Measurements from ENCODE around the gene FGFR2. TPM values are rescaled to one million over a fixed set of nuclear protein-coding genes. Genes with fewer than 3 reads are reported as not detected.

FGFR2 gene
- total RNA-seq, 2 experiments from 2014 or later, result 0.10 to 0.30 TPM

DNA sequence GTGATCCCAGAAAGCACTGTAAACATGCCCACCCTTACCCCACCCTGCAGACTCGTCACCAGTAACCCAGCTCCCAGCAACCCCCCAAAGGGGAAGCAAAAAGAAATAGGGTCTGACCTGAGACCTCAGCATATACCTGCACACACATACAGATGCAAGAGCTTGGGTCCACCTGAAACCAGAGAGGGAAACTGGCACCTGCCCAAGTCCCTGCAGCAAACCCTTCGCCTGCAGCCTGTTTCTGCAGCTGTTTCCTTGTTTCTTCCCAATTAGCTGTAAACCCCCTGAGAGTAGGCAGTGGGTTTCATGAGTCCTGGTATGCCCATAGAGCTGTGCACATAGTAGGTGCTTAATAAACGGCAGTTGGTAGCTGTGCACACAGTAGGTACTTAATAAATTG is 140.5 kb downstream of the FGFR2 start:
- H3K27me3 Mint-ChIP-seq, result no peaks in the 10 kb centered on the region
- CTCF ChIA-PET, result no interaction called here
- POLR2A ChIA-PET, result no interaction called here

DNA sequence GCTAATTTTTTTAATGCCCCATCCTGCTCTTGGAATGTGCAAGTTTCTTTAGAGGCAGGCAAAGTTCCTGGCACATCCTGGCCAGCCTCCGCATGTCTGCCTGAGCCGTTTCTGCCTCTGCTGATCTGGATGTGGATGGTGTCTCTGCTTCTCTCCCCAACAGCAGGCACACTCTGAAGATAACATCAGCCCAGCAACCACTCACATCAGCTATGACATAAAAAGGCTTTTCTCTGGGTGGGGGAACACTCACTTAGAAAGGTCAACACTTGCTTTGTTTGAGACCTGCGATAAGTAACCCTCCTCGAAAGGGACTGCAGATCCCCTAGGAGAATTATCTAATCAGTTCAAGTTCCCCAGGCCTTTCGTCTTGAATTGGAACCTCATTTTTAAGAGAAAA is 142.9 kb downstream of the FGFR2 start:
- H3K9me3 Mint-ChIP-seq, result no peaks in the 10 kb centered on the region
- no peaks in the 10 kb centered on the region for H3K36me3 Mint-ChIP-seq (ENCODE audit: low read depth)
- CTCF ChIA-PET, result no interaction called here
- no peaks in the 10 kb centered on the region for H3K27me3 Mint-ChIP-seq
- POLR2A ChIA-PET, result no interaction called here
- DNase-seq, result no peak
- no peak overlapping the region for H3K27ac Mint-ChIP-seq
- H3K4me1 Mint-ChIP-seq, result no peaks in the 10 kb centered on the region
- no peak overlapping the region for H3K4me3 Mint-ChIP-seq

More for the DNA sequence above, 140.5 kb downstream of the FGFR2 start:
- no peaks in the 10 kb centered on the region for H3K9me3 Mint-ChIP-seq
- H3K4me1 Mint-ChIP-seq, result no peaks in the 10 kb centered on the region
- no peak overlapping the region for H3K4me3 Mint-ChIP-seq
- H3K27ac Mint-ChIP-seq, result no peak overlapping the region
- no peak for DNase-seq
- H3K36me3 Mint-ChIP-seq (ENCODE audit: low read depth), result no peaks in the 10 kb centered on the region

DNA sequence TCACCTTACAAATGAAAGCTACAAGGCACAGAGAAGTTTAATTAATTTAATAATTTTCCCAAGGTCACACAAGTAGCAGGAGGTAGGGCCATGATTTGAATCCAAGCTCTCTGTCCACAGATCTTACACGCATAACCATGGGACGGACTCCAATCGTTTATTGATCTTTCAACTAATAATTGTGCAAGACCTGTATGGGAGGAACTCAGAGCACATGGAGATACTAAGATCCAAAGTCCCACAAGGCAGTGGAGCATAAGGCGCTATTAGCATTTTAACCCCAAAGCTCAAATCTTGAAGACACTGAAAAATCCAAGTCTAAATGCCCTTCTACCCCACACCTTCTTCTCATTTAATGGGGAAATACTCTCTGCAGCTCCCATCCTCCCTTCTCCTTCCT is 143.5 kb downstream of the FGFR2 start:
- CTCF ChIA-PET, result no interaction called here
- POLR2A ChIA-PET, result no interaction called here
- Mint-ChIP-seq H3K36me3 (ENCODE audit: low read depth) (no peaks in the 10 kb centered on the region), H3K27ac (no peak overlapping the region), H3K27me3 (no peaks in the 10 kb centered on the region), H3K9me3 (no peaks in the 10 kb centered on the region), H3K4me3 (no peak overlapping the region), H3K4me1 (no peaks in the 10 kb centered on the region)
- DNase-seq, result no peak

DNA sequence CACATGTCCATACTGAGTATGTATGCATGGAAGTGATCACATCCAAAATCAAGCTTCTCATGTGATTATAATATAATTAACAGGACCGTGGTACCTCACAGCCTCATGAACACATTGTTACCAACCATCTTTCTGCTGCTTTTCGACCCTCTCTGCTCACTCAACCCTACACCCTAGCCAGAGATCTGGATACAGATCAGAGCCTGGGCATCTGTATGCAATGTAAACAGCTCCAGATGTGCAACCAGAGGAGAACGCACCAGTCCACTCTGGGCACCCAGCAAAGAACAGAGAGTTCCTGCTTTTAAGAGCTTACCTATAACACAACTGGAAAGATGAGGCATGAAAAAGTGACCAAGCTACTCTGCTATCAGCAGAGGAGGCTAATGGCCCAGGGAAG is 145.1 kb downstream of the FGFR2 start:
- Mint-ChIP-seq H3K4me3 (no peak overlapping the region), H3K9me3 (no peaks in the 10 kb centered on the region), H3K27me3 (no peaks in the 10 kb centered on the region), H3K36me3 (ENCODE audit: low read depth) (no peaks in the 10 kb centered on the region), H3K27ac (no peak overlapping the region), H3K4me1 (peaks cover 1% of the 10 kb centered on the region)
- no peak for DNase-seq
- POLR2A ChIA-PET, result no interaction called here
- CTCF ChIA-PET, result no interaction called here

DNA sequence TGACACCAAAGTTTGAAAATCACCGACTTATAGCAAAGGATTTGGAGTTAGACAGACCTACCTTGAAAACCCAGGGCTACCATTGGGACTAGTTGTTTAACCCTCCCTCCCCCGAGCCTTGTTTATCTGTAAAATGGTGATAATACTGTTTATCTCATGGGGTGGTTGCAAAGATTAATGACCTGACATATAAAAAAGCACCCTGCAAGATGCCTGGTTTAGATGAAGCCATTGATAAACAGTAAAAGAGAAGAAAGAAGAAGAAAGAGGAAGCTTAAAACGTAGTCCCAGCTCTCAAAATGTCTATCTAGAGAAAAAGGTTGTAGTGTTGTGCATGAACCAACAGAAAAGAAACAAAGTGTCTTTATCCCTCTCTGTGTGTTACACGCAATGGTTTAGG is 145.7 kb downstream of the FGFR2 start:
- no peak overlapping the region for H3K4me3 Mint-ChIP-seq
- H3K36me3 Mint-ChIP-seq (ENCODE audit: low read depth), result no peaks in the 10 kb centered on the region
- ChIA-PET CTCF (no interaction called here), POLR2A (no interaction called here)
- no peak overlapping the region for H3K27ac Mint-ChIP-seq
- no peaks in the 10 kb centered on the region for H3K27me3 Mint-ChIP-seq
- no peaks in the 10 kb centered on the region for H3K9me3 Mint-ChIP-seq
- no peak for DNase-seq
- peaks cover 1% of the 10 kb centered on the region for H3K4me1 Mint-ChIP-seq

DNA sequence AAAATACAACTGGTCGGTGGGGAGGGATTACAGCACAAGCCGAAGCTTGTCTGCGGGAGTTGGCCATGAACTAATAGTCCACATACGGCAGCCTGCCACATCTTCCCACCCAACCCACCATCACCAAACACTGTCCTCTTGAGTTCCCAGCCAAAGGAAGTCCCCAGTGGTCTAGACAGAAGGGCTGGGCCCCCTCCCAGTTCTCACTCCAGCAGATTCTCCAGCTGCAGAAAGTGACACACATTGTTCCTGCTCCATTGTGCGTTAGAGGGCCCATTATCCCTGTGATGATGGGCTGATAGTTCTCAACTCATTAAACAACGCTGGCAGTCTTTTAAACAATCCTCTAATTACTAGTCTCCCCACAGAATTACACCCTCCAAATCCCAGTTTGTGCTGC is 148.0 kb downstream of the FGFR2 start:
- H3K9me3 Mint-ChIP-seq, result no peaks in the 10 kb centered on the region
- DNase-seq, result no peak
- ChIA-PET POLR2A (no interaction called here), CTCF (no interaction called here)
- no peaks in the 10 kb centered on the region for H3K27me3 Mint-ChIP-seq
- peaks cover 1% of the 10 kb centered on the region for H3K4me1 Mint-ChIP-seq
- H3K27ac Mint-ChIP-seq, result no peak overlapping the region
- H3K36me3 Mint-ChIP-seq (ENCODE audit: low read depth), result no peaks in the 10 kb centered on the region
- no peak overlapping the region for H3K4me3 Mint-ChIP-seq

DNA sequence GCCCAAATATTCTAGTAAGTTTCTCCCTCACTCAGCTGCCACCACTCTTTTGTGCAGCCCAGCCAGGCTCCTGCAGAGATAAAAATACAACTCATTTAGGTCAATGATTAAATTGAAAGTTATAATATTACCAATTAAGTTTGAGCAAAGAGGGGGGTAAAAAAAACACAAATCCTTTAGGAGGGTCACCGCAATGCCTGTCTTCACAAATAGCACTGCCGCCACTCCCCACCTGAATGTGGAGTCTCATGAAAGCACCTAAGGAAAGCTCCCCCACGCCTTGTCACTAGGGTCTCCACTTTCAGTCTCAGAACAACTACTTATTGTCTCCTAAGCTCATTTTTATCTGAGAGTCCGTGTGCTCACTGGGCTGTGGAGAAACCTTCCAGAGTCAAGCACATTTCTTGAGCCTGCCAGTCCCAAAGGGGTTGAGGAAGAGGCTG is 148.7 kb downstream of the FGFR2 start:
- H3K4me3 Mint-ChIP-seq, result no peak overlapping the region
- H3K27ac Mint-ChIP-seq, result no peak overlapping the region
- no peak for DNase-seq
- no peaks in the 10 kb centered on the region for H3K9me3 Mint-ChIP-seq
- no peaks in the 10 kb centered on the region for H3K36me3 Mint-ChIP-seq (ENCODE audit: low read depth)
- H3K27me3 Mint-ChIP-seq, result no peaks in the 10 kb centered on the region
- peaks cover 1% of the 10 kb centered on the region for H3K4me1 Mint-ChIP-seq
- ChIA-PET CTCF (no interaction called here), POLR2A (no interaction called here)

DNA sequence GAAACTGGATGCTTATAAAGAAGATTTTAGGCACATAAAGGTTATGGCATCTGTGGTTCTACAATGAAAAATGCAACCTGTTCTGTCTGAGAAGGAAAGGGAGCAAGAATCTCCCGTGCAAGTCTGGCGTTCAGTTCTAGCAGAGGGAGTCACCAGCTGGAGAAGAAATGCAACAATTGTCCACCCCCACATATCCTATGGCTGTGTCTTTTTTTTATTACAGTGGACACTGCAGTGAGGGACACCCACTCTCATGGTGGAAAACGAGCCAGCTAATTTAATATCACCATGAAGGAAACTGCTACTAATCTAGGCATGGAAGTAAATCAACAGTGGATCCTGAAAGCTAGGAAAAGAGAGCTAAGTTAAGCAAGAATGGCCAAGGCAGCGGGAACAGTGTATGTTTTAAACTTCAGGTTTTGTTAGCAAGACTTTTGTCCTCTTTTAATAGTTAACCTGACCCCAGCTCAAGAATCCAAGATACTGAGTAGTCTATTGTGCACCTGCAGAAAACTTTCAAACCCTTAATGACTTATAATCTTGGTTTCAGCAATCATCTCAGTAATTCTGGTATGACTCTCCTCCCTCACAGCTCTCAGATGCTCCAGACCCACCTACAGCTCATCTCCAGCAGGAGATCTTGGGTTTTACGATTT is 149.3 kb downstream of the FGFR2 start:
- ChIA-PET POLR2A (no interaction called here), CTCF (no interaction called here)
- Mint-ChIP-seq H3K9me3 (no peaks in the 10 kb centered on the region), H3K27me3 (no peaks in the 10 kb centered on the region), H3K36me3 (ENCODE audit: low read depth) (no peaks in the 10 kb centered on the region), H3K27ac (no peak overlapping the region), H3K4me1 (peaks cover 1% of the 10 kb centered on the region), H3K4me3 (no peak overlapping the region)
- no peak for DNase-seq

DNA sequence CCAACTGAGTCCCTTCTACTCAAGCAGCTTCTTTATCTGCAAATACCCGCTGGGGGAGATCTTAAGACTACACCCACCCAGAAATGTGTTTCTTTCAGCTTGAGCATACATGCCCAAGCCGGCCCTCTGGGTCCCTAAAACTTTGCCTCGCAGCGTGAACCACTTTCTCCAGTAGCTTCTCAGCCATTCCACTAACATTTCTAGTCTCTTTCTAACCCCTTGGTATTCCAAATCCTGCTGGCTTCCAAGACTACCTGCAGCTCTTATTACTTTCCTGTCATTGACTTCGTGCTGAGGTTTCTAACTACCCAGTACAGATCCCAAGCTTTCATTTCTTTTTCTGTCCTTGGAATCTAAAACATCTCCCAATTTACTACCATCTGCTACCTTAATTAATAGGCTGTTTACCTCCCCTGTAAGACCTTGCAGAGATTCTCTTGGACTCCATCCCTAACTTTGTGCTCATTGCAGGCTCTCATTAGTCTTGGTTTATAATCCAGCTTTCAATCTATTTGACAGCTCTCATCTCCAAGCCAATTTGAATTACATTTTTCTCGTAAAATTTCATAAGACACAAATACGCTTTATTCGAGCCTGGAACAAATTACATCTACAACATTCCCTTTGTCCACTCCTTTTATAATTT is 153.6 kb downstream of the FGFR2 start:
- Mint-ChIP-seq H3K4me3 (no peak overlapping the region), H3K9me3 (no peaks in the 10 kb centered on the region), H3K27ac (no peak overlapping the region), H3K4me1 (peaks cover 1% of the 10 kb centered on the region), H3K27me3 (no peaks in the 10 kb centered on the region), H3K36me3 (ENCODE audit: low read depth) (no peaks in the 10 kb centered on the region)
- CTCF ChIA-PET, result no interaction called here
- no peak for DNase-seq
- POLR2A ChIA-PET, result no interaction called here

DNA sequence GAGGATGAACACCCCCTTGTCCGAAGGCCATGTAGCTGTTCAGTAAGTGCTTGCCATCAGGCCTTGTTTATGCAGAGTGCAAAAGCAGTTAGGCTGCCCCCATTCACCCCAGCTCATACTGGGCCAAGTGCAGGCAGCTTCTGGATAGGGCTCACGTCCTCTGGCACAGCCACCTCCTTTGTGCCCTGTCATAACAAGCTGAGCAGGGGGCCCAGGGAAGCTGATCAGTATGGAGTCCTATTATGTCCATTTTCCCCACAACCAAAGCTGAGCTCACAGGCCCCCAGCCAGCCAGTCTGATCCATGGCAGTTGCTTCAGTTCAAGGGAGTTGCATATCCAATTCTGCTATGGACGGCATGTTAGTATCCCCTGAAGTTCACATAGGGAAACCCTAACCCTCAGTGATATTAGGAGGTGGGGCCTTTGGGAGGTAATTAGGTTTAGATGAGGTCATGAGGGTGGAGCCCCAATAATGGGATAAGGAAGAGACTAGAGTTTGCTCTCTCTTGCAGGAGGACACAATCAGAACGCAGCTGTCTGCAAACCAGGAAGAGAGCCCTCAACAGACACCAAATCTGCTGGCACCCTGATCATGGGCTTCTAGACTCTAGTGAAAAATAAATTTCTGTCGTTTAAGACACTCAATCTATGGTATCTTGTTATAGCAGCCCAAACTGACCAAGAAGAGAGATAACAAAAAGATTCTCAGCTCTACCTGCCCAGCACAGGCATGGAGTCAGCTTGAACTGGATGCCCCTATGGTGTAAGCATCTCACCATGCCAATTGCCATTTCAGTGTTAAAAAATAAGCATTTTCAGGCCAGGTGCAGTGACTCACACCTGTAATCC is 155.9 kb downstream of the FGFR2 start:
- H3K4me1 Mint-ChIP-seq, result no peaks in the 10 kb centered on the region
- ChIA-PET POLR2A (no interaction called here), CTCF (interaction anchor here (0.7 kb wide), 1 partner anchor 28 kb away, joined by 3 read pairs; no protein-coding TSS in a partner anchor)
- no peak overlapping the region for H3K27ac Mint-ChIP-seq
- no peaks in the 10 kb centered on the region for H3K27me3 Mint-ChIP-seq
- no peak overlapping the region for H3K4me3 Mint-ChIP-seq
- DNase-seq, result no peak
- no peaks in the 10 kb centered on the region for H3K36me3 Mint-ChIP-seq (ENCODE audit: low read depth)
- no peaks in the 10 kb centered on the region for H3K9me3 Mint-ChIP-seq

DNA sequence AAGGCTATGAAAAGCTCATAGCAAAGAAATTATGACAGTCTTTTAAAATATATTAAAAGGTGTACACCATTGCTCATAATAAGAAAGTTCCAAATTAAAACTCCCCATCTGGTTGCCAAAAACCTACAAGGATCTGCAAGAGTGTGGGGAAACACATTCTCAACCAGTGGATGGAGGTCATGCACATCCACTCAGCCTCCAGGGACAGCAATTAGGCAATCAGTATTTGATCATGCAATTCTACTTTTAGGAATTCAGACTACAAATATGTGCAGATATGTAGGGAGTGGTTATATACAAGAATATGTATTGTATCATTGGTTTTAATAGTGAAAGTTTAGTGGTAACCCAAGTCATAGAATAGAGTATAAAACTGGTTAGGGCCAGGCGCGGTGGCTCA is 157.8 kb downstream of the FGFR2 start:
- POLR2A ChIA-PET, result no interaction called here

DNA sequence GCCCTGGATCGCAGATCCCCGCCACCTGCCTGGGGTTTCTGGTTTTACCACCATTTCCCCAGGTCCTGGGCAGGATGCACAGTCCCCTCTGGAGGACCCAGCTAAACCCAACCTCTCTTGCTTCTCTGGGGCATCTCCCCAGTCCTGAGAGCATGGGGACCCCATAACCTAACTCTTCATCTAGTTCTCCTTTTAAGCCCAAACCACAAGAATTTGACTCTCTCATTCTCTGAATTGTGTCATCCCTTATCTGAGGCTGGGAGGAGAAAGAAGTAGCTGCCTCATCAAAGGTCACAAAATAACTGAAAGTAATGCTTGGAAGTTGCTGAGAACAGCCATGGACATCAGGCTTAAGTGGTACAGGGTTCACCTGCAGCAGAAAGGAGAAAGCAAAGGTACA is 159.9 kb downstream of the FGFR2 start:
- no peaks in the 10 kb centered on the region for H3K36me3 Mint-ChIP-seq (ENCODE audit: low read depth)
- H3K27me3 Mint-ChIP-seq, result no peaks in the 10 kb centered on the region
- no peak overlapping the region for H3K4me3 Mint-ChIP-seq
- no peak for DNase-seq
- H3K4me1 Mint-ChIP-seq, result no peaks in the 10 kb centered on the region
- H3K27ac Mint-ChIP-seq, result no peak overlapping the region
- no peaks in the 10 kb centered on the region for H3K9me3 Mint-ChIP-seq
- ChIA-PET CTCF (no interaction called here), POLR2A (no interaction called here)

More for the DNA sequence above, 157.8 kb downstream of the FGFR2 start:
- Mint-ChIP-seq H3K36me3 (ENCODE audit: low read depth) (no peaks in the 10 kb centered on the region), H3K9me3 (no peaks in the 10 kb centered on the region), H3K4me1 (no peaks in the 10 kb centered on the region), H3K27me3 (no peaks in the 10 kb centered on the region), H3K4me3 (no peak overlapping the region), H3K27ac (no peak overlapping the region)
- CTCF ChIA-PET, result no interaction called here
- no peak for DNase-seq

DNA sequence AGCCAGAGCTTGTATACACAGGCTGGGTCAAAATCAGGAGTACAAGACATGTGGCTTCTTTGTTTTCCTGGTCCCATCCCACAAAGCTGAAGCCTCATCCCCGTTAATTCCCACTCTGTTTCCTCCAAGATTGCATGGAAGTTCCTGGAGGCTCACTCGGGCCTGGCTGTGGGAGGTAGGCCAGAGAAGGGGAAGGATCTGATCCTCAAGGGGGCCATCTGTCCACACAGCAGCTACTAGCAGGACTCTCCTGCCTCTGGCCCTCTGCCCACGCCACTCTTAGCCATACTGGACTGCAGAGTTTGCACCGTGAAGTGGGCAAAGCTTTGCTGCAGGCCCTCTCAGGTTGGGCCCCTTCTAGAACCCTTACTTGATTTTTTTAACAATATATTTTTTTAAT is 160.6 kb downstream of the FGFR2 start:
- no peaks in the 10 kb centered on the region for H3K27me3 Mint-ChIP-seq
- H3K4me1 Mint-ChIP-seq, result no peaks in the 10 kb centered on the region
- peaks cover 2% of the 10 kb centered on the region for H3K9me3 Mint-ChIP-seq
- no peak overlapping the region for H3K27ac Mint-ChIP-seq
- no peak for DNase-seq
- ChIA-PET POLR2A (no interaction called here), CTCF (no interaction called here)
- no peak overlapping the region for H3K4me3 Mint-ChIP-seq
- H3K36me3 Mint-ChIP-seq (ENCODE audit: low read depth), result no peaks in the 10 kb centered on the region

Measured in activated CD4-positive, alpha-beta memory T cell treated with anti-CD3 and anti-CD28 coated beads, Interleukin-2, amount 10 ng/mL, durations not matched to agents 7 days and 5 days (primary cell).